ENCODE measurements around the gene UBE2G1. TPM values are rescaled to one million over a fixed set of nuclear protein-coding genes. Genes with fewer than 3 reads are reported as not detected.

Gene UBE2G1
- total RNA-seq (2016; rRNA removed; fragmentation: Illumina TruSeq; extraction: Trizol) = 42.6 and 49.8 TPM in 2 replicates
- total RNA-seq (2016; cell fraction: cytosol; rRNA removed; fragmentation: Illumina TruSeq; extraction: Trizol; ENCODE audit: low read depth) = 25.2 and 26.2 TPM in 2 replicates
- total RNA-seq (2016; cell fraction: insoluble cytoplasmic fraction; rRNA removed; fragmentation: Illumina TruSeq; extraction: Trizol) = 40.8 and 52.8 TPM in 2 replicates
- 31.5 and 33.2 TPM in 2 replicates for total RNA-seq (2016; cell fraction: membrane; rRNA removed; fragmentation: Illumina TruSeq; extraction: Trizol)
- total RNA-seq (2016; cell fraction: nucleus; rRNA removed; fragmentation: Illumina TruSeq; extraction: Trizol) = 21.4 and 24.8 TPM in 2 replicates
- 23.8 and 27.9 TPM in 2 replicates for polyA plus RNA-seq (2011; rRNA removed)
- polyA plus RNA-seq (2011; cell fraction: cytosol; rRNA removed) = 13.1 and 17.7 TPM in 2 replicates
- 8.2 and 9.0 TPM in 2 replicates for polyA plus RNA-seq (2011; cell fraction: nucleus; rRNA removed)
- 25.8 and 29.5 TPM in 2 replicates for polyA plus RNA-seq (2012)
- 8.2 and 10.4 TPM in 2 replicates for polyA plus RNA-seq (2016; cell fraction: cytosol; fragmentation: Illumina TruSeq; extraction: Trizol; ENCODE audit: low read depth)
- 65.7 and 70.2 TPM in 2 replicates for polyA plus RNA-seq (2016; cell fraction: insoluble cytoplasmic fraction; fragmentation: Illumina TruSeq; extraction: Trizol; ENCODE audit: low read depth)
- polyA plus RNA-seq (2016; cell fraction: membrane; fragmentation: Illumina TruSeq; extraction: Trizol; ENCODE audit: low read depth) = 21.4 and 22.3 TPM in 2 replicates
- polyA plus RNA-seq (2016; cell fraction: nucleus; fragmentation: Illumina TruSeq; extraction: Trizol; ENCODE audit: insufficient read depth, low read depth) = 32.4 and 34.7 TPM in 2 replicates
- 18.4 and 18.9 TPM in 2 replicates for polyA minus RNA-seq (2011; rRNA and poly(A)+ RNA removed; ENCODE audit: low replicate concordance)
- polyA minus RNA-seq (2011; cell fraction: cytosol; rRNA and poly(A)+ RNA removed) = 25.8 and 28.5 TPM in 2 replicates
- 19.7 and 20.6 TPM in 2 replicates for polyA minus RNA-seq (2011; cell fraction: nucleus; rRNA and poly(A)+ RNA removed)
- percentile 78 among the genes with signal in this experiment for Bru-seq, nascent RNA
- percentile 86 among the genes with signal in this experiment for BruChase-seq, experiment 1, labeled RNA remaining after a 6-hour chase
- percentile 81 among the genes with signal in this experiment for BruChase-seq, experiment 2, labeled RNA remaining after a 2-hour chase
- long read RNA-seq, experiment 1, transcript UBE2G1-201 (6 exons, 3,974 nt) = major isoform, 28 of 67 reads
- long read RNA-seq, experiment 1, partial matches to known transcripts = 14 of 67 reads
- long read RNA-seq, experiment 1, other reads (novel, unspliced or antisense) = 25 of 67 reads
- long read RNA-seq, experiment 2, transcript UBE2G1-201 (6 exons, 3,974 nt) = major isoform, 29 of 59 reads
- long read RNA-seq, experiment 2, partial matches to known transcripts = 2 of 59 reads
- long read RNA-seq, experiment 2, other reads (novel, unspliced or antisense) = 28 of 59 reads

- Histone ChIP-seq H3K4me1 (ENCODE audit: insufficient read depth, low read length) (peaks cover 64% of the 10 kb centered on the region), H3K9me3 (ENCODE audit: low read length) (no peaks in the 10 kb centered on the region), H4K20me1 (ENCODE audit: insufficient read depth, low read length) (no peaks in the 10 kb centered on the region; the same call in 1 of the 2 replicates), H3K79me2 (ENCODE audit: insufficient read depth, low read length) (peaks cover 37% of the 10 kb centered on the region), H3K36me3 (replicated peaks in 1 of 2; ENCODE audit: control insufficient read depth in 1 of 2, insufficient read depth in 2 of 2, low read length in 2 of 2) (peaks cover 1 to 5% of the 10 kb centered on the region in 2 experiments; a peak in 3 of 5 replicates), H3K4me2 (ENCODE audit: low read depth, low read length) (peak within 1 kb of the TSS; percentile 97), H3K27ac (ENCODE audit: extremely low read length, insufficient read depth, low read length) (peak within 1 kb of the TSS; percentile 95), H2AFZ (ENCODE audit: low read length) (no peak within 1 kb of the TSS), H3K27me3 (ENCODE audit: control insufficient read depth in 1 of 2, insufficient read depth in 2 of 2, low read length in 2 of 2) (no peaks in the 10 kb centered on the region; a peak in 1 of 5 replicates), H3K9ac (ENCODE audit: insufficient read depth, low read depth, low read length) (peak within 1 kb of the TSS; percentile 97), H3K4me3 (replicated peaks in 1 of 3; ENCODE audit: insufficient read depth in 1 of 3, low read depth in 2 of 3, low read length in 3 of 3) (peak within 1 kb of the TSS; percentile 94 to 97 (median 97))
- ChIA-PET CTCF (ENCODE audit: low intra/inter-chr PET ratio, low total read pairs) (interaction anchor here (2.1 kb wide), 1 partner anchor 151 kb away, joined by 11 read pairs; no protein-coding TSS in a partner anchor), POLR2A (no interaction called here)
- DNase-seq (ENCODE audit: low spot score) = peak; percentile 96
- peak; percentile 86 for ATAC-seq
- WGBS (ENCODE audit: low lambda C conversion rate) = 6% methylated on average over 8 of the region's 77 CpGs
- intact Hi-C loops (cut with micrococcal nuclease; ENCODE audit: unreplicated experiment) (loop anchor here (1.0 to 5.0 kb wide), 4 partner anchors 54 to 224 kb away; partner anchors contain the start of genes CYB5D2 and ZZEF1), in situ Hi-C loops (cut with HindIII; ENCODE audit: extremely low pct_ligation_motif_present, low pct_unique_long_range_greater_than_20kb) (no loop called here)
- FAIRE-seq = peak; percentile 83
- BruUV-seq (replicated peaks) = no TSS peak
- peak; percentile 65; the same call in 1 of the 2 replicates for TF ChIP-seq RFXAP (CRISPR knock-in tag; IDR thresholded peaks at IDR 0.05; ENCODE audit: borderline replicate concordance)
- TF ChIP-seq RBFOX2 (IDR thresholded peaks at IDR 0.05; ENCODE audit: low read depth, low read length) = peak; percentile 75
- TF ChIP-seq ZNF382 (CRISPR knock-in tag; IDR thresholded peaks at IDR 0.05; ENCODE audit: borderline replicate concordance) = no peak
- peak; percentile 57 for TF ChIP-seq PHF21A (CRISPR knock-in tag; IDR thresholded peaks at IDR 0.05)
- TF ChIP-seq SP1 (IDR thresholded peaks at IDR 0.05) = no peak
- TF ChIP-seq SP1 (CRISPR knock-in tag; IDR thresholded peaks at IDR 0.05) = 0 out of 2 replicates have a peak, but pooled peaks have one; percentile 58
- peak; percentile 72 for TF ChIP-seq DRAP1 (CRISPR knock-in tag; IDR thresholded peaks at IDR 0.05)
- TF ChIP-seq ZNF687 (CRISPR knock-in tag; IDR thresholded peaks at IDR 0.05) = peak; percentile 80
- peak; percentile 78 for TF ChIP-seq POLR2AphosphoS5 (IDR thresholded peaks at IDR 0.05; ENCODE audit: low read depth, low read length)
- TF ChIP-seq RXRA (CRISPR knock-in tag; IDR thresholded peaks at IDR 0.05) = peak; percentile 37; the same call in 1 of the 2 replicates
- TF ChIP-seq GATAD1 (CRISPR knock-in tag; IDR thresholded peaks at IDR 0.05) = no peak
- TF ChIP-seq NR0B2 (CRISPR knock-in tag; IDR thresholded peaks at IDR 0.05) = no peak
Measured at GRCh38 chr17:4366327-4367063, at the start of gene UBE2G1. TSS of gene UBE2G1 (minus strand) at chr17:4366675. CDS start at chr17:4366316, 359 bp downstream.

All from HepG2 (cell line).